Measurements from ENCODE around the gene EDN3. TPM values are rescaled to one million over a fixed set of nuclear protein-coding genes. Genes with fewer than 3 reads are reported as not detected.

EDN3 gene
- total and polyA plus RNA-seq, 2 experiments from 2014 or later = 4.0 to 5.8 TPM

- Histone ChIP-seq H3K4me2 (no peak overlapping the region), H3K27me3 (peaks cover 12% of the 10 kb centered on the region), H2AFZ (no peak overlapping the region), H3K36me3 (replicated peaks; ENCODE audit: insufficient read depth, low read depth) (no peaks in the 10 kb centered on the region), H3K4me1 (ENCODE audit: insufficient read depth) (no peaks in the 10 kb centered on the region), H3K27ac (no peak overlapping the region), H4K20me1 (ENCODE audit: insufficient read depth, poor library complexity, severe bottlenecking) (no peaks in the 10 kb centered on the region), H3K79me2 (no peaks in the 10 kb centered on the region), H3K4me3 (no peak overlapping the region), H3K9me2 (replicated peaks; ENCODE audit: insufficient read depth) (no peaks in the 10 kb centered on the region), H3K9me3 (ENCODE audit: low read depth) (no peaks in the 10 kb centered on the region)
- WGBS (ENCODE audit: low lambda C conversion rate, missing lambda C conversion rate) = 88% methylated on average over 19 of the region's 19 CpGs
- TF ChIP-seq CTCF (IDR thresholded peaks at IDR 0.05; ENCODE audit: poor library complexity) (no peak), EZH2phosphoT487 (IDR thresholded peaks at IDR 0.05; ENCODE audit: low read depth, severe bottlenecking, unreplicated experiment) (no peak), EZH2 (IDR thresholded peaks at IDR 0.05; ENCODE audit: borderline replicate concordance) (no peak)
- peak; percentile 44 for DNase-seq (ENCODE audit: low spot score)
Observed at GRCh38 chr20:59291740-59292383, 8.5 kb upstream of the EDN3 start.

DNA sequence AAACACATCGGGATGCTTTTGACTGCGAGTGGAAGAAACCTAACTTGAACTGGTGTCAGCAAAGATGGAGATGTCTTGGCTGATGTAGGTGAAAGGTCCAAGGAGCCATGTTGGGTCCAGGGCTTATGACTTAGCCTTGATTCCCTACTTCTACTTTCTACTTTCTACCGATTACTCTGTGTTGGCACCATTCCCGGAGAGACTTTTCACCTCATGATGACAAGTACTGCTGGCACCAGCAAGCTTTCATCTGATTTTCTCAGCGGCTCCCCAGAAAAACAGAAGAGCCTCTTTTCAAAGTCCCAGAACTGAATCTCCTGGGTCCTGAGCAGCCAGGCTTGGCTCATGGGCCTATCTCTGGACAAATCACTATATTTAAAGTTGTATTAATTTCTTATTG lies 4.9 kb upstream of the EDN3 start:
- H3K36me3 ChIP-seq (replicated peaks; ENCODE audit: insufficient read depth, low read depth) = no peaks in the 10 kb centered on the region
- DNase-seq (ENCODE audit: low spot score) = no peak
- peaks cover 27% of the 10 kb centered on the region for H3K27me3 ChIP-seq
- no peaks in the 10 kb centered on the region for H3K79me2 ChIP-seq
- H3K4me3 ChIP-seq = no peak overlapping the region
- H3K27ac ChIP-seq = no peak overlapping the region
- no peak overlapping the region for H3K4me2 ChIP-seq
- TF ChIP-seq CTCF (IDR thresholded peaks at IDR 0.05; ENCODE audit: poor library complexity) (no peak), EZH2phosphoT487 (IDR thresholded peaks at IDR 0.05; ENCODE audit: low read depth, severe bottlenecking, unreplicated experiment) (no peak), EZH2 (IDR thresholded peaks at IDR 0.05; ENCODE audit: borderline replicate concordance) (no peak)
- H2AFZ ChIP-seq = no peak overlapping the region
- H3K9me3 ChIP-seq (ENCODE audit: low read depth) = no peaks in the 10 kb centered on the region
- H4K20me1 ChIP-seq (ENCODE audit: insufficient read depth, poor library complexity, severe bottlenecking) = no peaks in the 10 kb centered on the region
- no peaks in the 10 kb centered on the region for H3K9me2 ChIP-seq (replicated peaks; ENCODE audit: insufficient read depth)
- whole genome bisulfite sequencing (ENCODE audit: low lambda C conversion rate, missing lambda C conversion rate) = 67% methylated on average over 5 of the region's 5 CpGs
- peaks cover 9% of the 10 kb centered on the region for H3K4me1 ChIP-seq (ENCODE audit: insufficient read depth)

- Histone ChIP-seq H3K4me1 (ENCODE audit: insufficient read depth) (peaks cover 14% of the 10 kb centered on the region), H2AFZ (no peak overlapping the region), H3K36me3 (replicated peaks; ENCODE audit: insufficient read depth, low read depth) (no peaks in the 10 kb centered on the region), H3K27me3 (peaks cover 49% of the 10 kb centered on the region), H3K4me3 (no peak overlapping the region), H3K27ac (no peak overlapping the region), H3K79me2 (no peaks in the 10 kb centered on the region), H3K9me3 (ENCODE audit: low read depth) (no peaks in the 10 kb centered on the region), H4K20me1 (ENCODE audit: insufficient read depth, poor library complexity, severe bottlenecking) (no peaks in the 10 kb centered on the region), H3K9me2 (replicated peaks; ENCODE audit: insufficient read depth) (no peaks in the 10 kb centered on the region), H3K4me2 (no peak overlapping the region)
- 83% methylated on average over 7 of the region's 7 CpGs for WGBS (ENCODE audit: low lambda C conversion rate, missing lambda C conversion rate)
- TF ChIP-seq EZH2 (IDR thresholded peaks at IDR 0.05; ENCODE audit: borderline replicate concordance) (no peak), CTCF (IDR thresholded peaks at IDR 0.05; ENCODE audit: poor library complexity) (no peak)
- DNase-seq (ENCODE audit: low spot score) = no peak
Observed at GRCh38 chr20:59297686-59298085, 2.7 kb upstream of the EDN3 start.
